ENCODE results near the gene SLC39A9. TPM values are rescaled to one million over a fixed set of nuclear protein-coding genes. Genes with fewer than 3 reads are reported as not detected.

Gene SLC39A9
- polyA plus RNA-seq, 1 donor from 2014 or later = 88.5 TPM

DNA sequence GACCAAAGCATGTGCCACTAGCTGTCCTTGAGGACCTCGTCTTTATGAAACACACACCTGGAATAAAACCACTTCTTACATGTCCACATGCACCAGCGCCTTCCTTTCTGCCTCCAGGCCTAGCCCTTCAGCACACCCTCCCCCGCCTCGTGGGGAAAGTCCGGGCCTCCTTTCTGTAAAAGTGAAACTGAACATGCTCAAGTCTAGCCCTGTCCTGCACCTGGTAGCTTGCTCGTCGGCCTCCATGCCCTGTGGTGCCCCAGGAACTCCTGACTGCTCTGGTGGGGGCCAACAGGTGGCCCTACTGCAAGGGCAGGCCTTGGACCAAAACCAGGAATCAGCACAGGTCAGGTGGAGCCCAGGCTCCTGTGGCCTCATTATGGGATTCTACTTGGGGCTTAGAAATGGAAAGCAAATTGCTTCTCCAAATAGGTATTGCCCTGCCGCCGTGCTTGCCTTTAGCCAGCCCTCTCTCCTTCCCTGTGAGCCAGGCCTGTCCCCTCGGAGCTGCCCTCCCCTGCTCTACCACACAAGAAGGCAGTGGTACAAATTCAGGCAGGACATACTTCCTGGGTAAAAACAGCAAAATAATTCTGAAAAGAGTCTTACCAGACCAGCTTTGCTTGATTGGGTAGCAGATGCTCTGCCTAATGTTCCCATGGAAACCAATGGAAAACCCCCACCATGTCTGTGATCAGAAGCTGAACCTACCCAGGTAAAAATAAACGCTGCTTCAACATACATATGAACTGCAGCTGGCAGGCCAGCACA lies 43.9 kb upstream of the SLC39A9 start:
- Histone ChIP-seq H3K79me2 (replicated peaks; ENCODE audit: insufficient read depth, low read length) (no peaks in the 10 kb centered on the region), H3K27ac (ENCODE audit: low read length) (no peak overlapping the region), H3K9me3 (ENCODE audit: low read length) (no peaks in the 10 kb centered on the region), H3K4me2 (ENCODE audit: low read length) (no peak overlapping the region), H4K20me1 (ENCODE audit: insufficient read depth) (no peaks in the 10 kb centered on the region), H3K9ac (ENCODE audit: low read length) (no peak overlapping the region), H3K4me3 (ENCODE audit: low read length) (no peak overlapping the region), H3F3A (ENCODE audit: insufficient read depth, low read length, poor library complexity, severe bottlenecking) (no peaks in the 10 kb centered on the region), H3K9me2 (ENCODE audit: insufficient read depth, low read length) (no peaks in the 10 kb centered on the region), H3K36me3 (ENCODE audit: insufficient read depth, low read length) (no peaks in the 10 kb centered on the region), H3K27me3 (ENCODE audit: insufficient read depth, low read depth, low read length) (no peaks in the 10 kb centered on the region), H2AFZ (ENCODE audit: low read depth, low read length) (no peak overlapping the region)
- TF ChIP-seq EP300 (conservative IDR thresholded peaks at IDR 0.05; ENCODE audit: poor library complexity, severe bottlenecking) (no peak), SMC3 (conservative IDR thresholded peaks at IDR 0.05; ENCODE audit: poor library complexity) (no peak), POLR2AphosphoS5 (IDR thresholded peaks at IDR 0.05) (no peak), EZH2 (IDR thresholded peaks at IDR 0.05; ENCODE audit: borderline replicate concordance, insufficient read depth, low read length, poor library complexity, severe bottlenecking) (no peak), MXI1 (conservative IDR thresholded peaks at IDR 0.05; ENCODE audit: poor library complexity, severe bottlenecking) (no peak), RAD21 (conservative IDR thresholded peaks at IDR 0.05) (no peak), TAF1 (IDR thresholded peaks at IDR 0.05; ENCODE audit: low read depth) (no peak)
- TF ChIP-seq, protein P1, sequence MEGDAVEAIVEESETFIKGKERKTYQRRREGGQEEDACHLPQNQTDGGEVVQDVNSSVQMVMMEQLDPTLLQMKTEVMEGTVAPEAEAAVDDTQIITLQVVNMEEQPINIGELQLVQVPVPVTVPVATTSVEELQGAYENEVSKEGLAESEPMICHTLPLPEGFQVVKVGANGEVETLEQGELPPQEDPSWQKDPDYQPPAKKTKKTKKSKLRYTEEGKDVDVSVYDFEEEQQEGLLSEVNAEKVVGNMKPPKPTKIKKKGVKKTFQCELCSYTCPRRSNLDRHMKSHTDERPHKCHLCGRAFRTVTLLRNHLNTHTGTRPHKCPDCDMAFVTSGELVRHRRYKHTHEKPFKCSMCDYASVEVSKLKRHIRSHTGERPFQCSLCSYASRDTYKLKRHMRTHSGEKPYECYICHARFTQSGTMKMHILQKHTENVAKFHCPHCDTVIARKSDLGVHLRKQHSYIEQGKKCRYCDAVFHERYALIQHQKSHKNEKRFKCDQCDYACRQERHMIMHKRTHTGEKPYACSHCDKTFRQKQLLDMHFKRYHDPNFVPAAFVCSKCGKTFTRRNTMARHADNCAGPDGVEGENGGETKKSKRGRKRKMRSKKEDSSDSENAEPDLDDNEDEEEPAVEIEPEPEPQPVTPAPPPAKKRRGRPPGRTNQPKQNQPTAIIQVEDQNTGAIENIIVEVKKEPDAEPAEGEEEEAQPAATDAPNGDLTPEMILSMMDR (IDR thresholded peaks at IDR 0.05; ENCODE audit: poor library complexity, severe bottlenecking) = no peak
- TF ChIP-seq, protein P2, sequence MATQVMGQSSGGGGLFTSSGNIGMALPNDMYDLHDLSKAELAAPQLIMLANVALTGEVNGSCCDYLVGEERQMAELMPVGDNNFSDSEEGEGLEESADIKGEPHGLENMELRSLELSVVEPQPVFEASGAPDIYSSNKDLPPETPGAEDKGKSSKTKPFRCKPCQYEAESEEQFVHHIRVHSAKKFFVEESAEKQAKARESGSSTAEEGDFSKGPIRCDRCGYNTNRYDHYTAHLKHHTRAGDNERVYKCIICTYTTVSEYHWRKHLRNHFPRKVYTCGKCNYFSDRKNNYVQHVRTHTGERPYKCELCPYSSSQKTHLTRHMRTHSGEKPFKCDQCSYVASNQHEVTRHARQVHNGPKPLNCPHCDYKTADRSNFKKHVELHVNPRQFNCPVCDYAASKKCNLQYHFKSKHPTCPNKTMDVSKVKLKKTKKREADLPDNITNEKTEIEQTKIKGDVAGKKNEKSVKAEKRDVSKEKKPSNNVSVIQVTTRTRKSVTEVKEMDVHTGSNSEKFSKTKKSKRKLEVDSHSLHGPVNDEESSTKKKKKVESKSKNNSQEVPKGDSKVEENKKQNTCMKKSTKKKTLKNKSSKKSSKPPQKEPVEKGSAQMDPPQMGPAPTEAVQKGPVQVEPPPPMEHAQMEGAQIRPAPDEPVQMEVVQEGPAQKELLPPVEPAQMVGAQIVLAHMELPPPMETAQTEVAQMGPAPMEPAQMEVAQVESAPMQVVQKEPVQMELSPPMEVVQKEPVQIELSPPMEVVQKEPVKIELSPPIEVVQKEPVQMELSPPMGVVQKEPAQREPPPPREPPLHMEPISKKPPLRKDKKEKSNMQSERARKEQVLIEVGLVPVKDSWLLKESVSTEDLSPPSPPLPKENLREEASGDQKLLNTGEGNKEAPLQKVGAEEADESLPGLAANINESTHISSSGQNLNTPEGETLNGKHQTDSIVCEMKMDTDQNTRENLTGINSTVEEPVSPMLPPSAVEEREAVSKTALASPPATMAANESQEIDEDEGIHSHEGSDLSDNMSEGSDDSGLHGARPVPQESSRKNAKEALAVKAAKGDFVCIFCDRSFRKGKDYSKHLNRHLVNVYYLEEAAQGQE (IDR thresholded peaks at IDR 0.05; ENCODE audit: borderline replicate concordance) = no peak

DNA sequence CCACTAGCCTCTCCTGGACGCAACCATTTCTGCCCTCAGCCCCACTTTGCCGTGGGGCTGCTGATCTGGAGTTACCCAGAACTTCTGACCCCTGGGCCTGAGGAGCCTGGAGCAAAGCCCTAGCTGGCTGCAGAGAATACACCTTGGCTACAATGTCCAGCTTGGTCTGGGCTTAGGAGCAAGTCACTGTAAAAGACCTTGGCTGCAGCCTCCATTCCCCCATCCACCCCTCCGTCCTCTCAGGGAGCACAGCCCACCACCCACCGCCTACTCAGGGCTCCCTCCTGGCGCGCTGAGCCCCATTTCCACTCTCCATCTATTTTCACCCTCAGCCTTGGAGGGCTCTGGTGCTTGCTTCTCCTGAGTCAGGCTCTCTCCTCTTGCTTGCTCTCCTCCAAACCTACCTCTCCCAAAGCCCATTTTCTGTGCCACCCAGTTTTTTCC lies 43.3 kb upstream of the SLC39A9 start:
- Histone ChIP-seq H3K79me2 (replicated peaks; ENCODE audit: insufficient read depth, low read length) (no peaks in the 10 kb centered on the region), H3K9me2 (ENCODE audit: insufficient read depth, low read length) (no peaks in the 10 kb centered on the region), H3K9me3 (ENCODE audit: low read length) (no peaks in the 10 kb centered on the region), H3K27ac (ENCODE audit: low read length) (no peak overlapping the region), H3F3A (ENCODE audit: insufficient read depth, low read length, poor library complexity, severe bottlenecking) (no peaks in the 10 kb centered on the region), H3K4me3 (ENCODE audit: low read length) (no peak overlapping the region), H4K20me1 (ENCODE audit: insufficient read depth) (no peaks in the 10 kb centered on the region), H3K27me3 (ENCODE audit: insufficient read depth, low read depth, low read length) (no peaks in the 10 kb centered on the region), H3K36me3 (ENCODE audit: insufficient read depth, low read length) (no peaks in the 10 kb centered on the region), H3K9ac (ENCODE audit: low read length) (no peak overlapping the region), H2AFZ (ENCODE audit: low read depth, low read length) (no peak overlapping the region), H3K4me2 (ENCODE audit: low read length) (no peak overlapping the region)
- TF ChIP-seq POLR2AphosphoS5 (IDR thresholded peaks at IDR 0.05) = no peak
- TF ChIP-seq TAF1 (IDR thresholded peaks at IDR 0.05; ENCODE audit: low read depth) = no peak
- TF ChIP-seq MXI1 (conservative IDR thresholded peaks at IDR 0.05; ENCODE audit: poor library complexity, severe bottlenecking) = no peak
- TF ChIP-seq EZH2 (IDR thresholded peaks at IDR 0.05; ENCODE audit: borderline replicate concordance, insufficient read depth, low read length, poor library complexity, severe bottlenecking) = no peak
- no peak for TF ChIP-seq RAD21 (conservative IDR thresholded peaks at IDR 0.05)
- no peak for TF ChIP-seq SMC3 (conservative IDR thresholded peaks at IDR 0.05; ENCODE audit: poor library complexity)
